ENCODE results near the gene ZNF511.

DNA sequence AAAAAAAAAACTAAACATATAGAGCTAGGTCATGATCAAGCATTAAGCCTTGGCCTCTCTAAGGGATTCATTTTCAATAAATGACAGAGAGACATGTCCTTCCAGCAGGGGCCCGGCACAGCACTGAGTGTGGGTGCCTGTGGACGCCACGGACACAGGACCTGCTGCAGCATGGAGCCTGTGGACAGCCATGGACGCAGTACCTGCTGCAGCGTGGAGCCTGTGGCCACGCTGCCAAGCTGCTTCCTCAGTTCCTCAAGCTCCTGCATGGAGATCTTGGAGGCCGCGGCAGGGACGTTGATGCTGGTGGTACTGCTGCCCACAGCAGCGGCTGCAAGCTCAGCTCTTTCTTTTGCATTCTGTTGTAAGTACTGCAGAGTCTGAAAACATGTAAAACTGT is 9.5 kb upstream of the ZNF511 start:
- TF ChIP-seq, protein P1, sequence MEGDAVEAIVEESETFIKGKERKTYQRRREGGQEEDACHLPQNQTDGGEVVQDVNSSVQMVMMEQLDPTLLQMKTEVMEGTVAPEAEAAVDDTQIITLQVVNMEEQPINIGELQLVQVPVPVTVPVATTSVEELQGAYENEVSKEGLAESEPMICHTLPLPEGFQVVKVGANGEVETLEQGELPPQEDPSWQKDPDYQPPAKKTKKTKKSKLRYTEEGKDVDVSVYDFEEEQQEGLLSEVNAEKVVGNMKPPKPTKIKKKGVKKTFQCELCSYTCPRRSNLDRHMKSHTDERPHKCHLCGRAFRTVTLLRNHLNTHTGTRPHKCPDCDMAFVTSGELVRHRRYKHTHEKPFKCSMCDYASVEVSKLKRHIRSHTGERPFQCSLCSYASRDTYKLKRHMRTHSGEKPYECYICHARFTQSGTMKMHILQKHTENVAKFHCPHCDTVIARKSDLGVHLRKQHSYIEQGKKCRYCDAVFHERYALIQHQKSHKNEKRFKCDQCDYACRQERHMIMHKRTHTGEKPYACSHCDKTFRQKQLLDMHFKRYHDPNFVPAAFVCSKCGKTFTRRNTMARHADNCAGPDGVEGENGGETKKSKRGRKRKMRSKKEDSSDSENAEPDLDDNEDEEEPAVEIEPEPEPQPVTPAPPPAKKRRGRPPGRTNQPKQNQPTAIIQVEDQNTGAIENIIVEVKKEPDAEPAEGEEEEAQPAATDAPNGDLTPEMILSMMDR (IDR thresholded peaks at IDR 0.05; ENCODE audit: low read depth, low read length, missing input control), result no peak
- TF ChIP-seq RAD21 (IDR thresholded peaks at IDR 0.05), result no peak
- TF ChIP-seq SP1 (IDR thresholded peaks at IDR 0.05), result no peak
- no peak for TF ChIP-seq EGR1 (IDR thresholded peaks at IDR 0.05; ENCODE audit: low read depth in 2 of 2)
- TF ChIP-seq, protein P2, sequence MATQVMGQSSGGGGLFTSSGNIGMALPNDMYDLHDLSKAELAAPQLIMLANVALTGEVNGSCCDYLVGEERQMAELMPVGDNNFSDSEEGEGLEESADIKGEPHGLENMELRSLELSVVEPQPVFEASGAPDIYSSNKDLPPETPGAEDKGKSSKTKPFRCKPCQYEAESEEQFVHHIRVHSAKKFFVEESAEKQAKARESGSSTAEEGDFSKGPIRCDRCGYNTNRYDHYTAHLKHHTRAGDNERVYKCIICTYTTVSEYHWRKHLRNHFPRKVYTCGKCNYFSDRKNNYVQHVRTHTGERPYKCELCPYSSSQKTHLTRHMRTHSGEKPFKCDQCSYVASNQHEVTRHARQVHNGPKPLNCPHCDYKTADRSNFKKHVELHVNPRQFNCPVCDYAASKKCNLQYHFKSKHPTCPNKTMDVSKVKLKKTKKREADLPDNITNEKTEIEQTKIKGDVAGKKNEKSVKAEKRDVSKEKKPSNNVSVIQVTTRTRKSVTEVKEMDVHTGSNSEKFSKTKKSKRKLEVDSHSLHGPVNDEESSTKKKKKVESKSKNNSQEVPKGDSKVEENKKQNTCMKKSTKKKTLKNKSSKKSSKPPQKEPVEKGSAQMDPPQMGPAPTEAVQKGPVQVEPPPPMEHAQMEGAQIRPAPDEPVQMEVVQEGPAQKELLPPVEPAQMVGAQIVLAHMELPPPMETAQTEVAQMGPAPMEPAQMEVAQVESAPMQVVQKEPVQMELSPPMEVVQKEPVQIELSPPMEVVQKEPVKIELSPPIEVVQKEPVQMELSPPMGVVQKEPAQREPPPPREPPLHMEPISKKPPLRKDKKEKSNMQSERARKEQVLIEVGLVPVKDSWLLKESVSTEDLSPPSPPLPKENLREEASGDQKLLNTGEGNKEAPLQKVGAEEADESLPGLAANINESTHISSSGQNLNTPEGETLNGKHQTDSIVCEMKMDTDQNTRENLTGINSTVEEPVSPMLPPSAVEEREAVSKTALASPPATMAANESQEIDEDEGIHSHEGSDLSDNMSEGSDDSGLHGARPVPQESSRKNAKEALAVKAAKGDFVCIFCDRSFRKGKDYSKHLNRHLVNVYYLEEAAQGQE (IDR thresholded peaks at IDR 0.05), result no peak
- TF ChIP-seq, protein P3, sequence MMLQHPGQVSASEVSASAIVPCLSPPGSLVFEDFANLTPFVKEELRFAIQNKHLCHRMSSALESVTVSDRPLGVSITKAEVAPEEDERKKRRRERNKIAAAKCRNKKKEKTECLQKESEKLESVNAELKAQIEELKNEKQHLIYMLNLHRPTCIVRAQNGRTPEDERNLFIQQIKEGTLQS (IDR thresholded peaks at IDR 0.05), result no peak
- no peak for TF ChIP-seq GABPA (IDR thresholded peaks at IDR 0.05 in 1 of 2, conservative IDR thresholded peaks at IDR 0.05 in 1 of 2)
- TF ChIP-seq, protein P4, sequence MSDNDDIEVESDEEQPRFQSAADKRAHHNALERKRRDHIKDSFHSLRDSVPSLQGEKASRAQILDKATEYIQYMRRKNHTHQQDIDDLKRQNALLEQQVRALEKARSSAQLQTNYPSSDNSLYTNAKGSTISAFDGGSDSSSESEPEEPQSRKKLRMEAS (IDR thresholded peaks at IDR 0.05), result no peak
- no peak for TF ChIP-seq JUND (IDR thresholded peaks at IDR 0.05)
- TF ChIP-seq RXRA (IDR thresholded peaks at IDR 0.05), result no peak
- TF ChIP-seq TAF1 (conservative IDR thresholded peaks at IDR 0.05), result no peak
